SK-N-SH (cell line): ENCODE data around the gene ERAP2. TPM values are rescaled to one million over a fixed set of nuclear protein-coding genes. Genes with fewer than 3 reads are reported as not detected.

ENCODE experiments used
- CTCF ChIA-PET: fragments of 300-600, 350-600 bp; formaldehyde crosslinking; extraction: SDS; loops from one replicate; lab custom pipeline; 2021; lab: Yijun Ruan, JAX
- POLR2A ChIA-PET: fragments of 350-600 bp; sonication (Branson Sonifier 250); formaldehyde crosslinking; extraction: SDS; loops from one replicate; lab custom pipeline; 2020; ENCODE audit warnings: antibody characterized with exemption, inconsistent platforms; lab: Yijun Ruan, JAX
- DNase-seq: peaks from one replicate; pipeline ENCODE4 v3.0.0; 2012
- H2AFZ ChIP-seq: fragments of 200-600 bp; sonication (generic); 2 replicates; pipeline ENCODE4 v1.8.1; 2016; ENCODE audit warnings: antibody characterized with exemption, mild to moderate bottlenecking, low read depth
- H3F3A ChIP-seq: fragments of 200-600 bp; sonication (generic); replicated peaks from 2 replicates; pipeline ENCODE3; 2016; ENCODE audit warnings: antibody characterized with exemption, mild to moderate bottlenecking; ENCODE audit not compliant: insufficient read depth
- H3K27ac ChIP-seq, 2 experiments: fragments of 200-500 bp in 1 of 2; fragments of 200-600 bp in 1 of 2; sonication (Bioruptor generic) in 1 of 2; sonication (generic), shearing (Covaris generic) in 1 of 2; 2 replicates each; pipeline versions ENCODE4 v1.5.1 to v1.6.1; 2014 to 2016; ENCODE audit warnings: low read depth in 2 of 2, inconsistent platforms in 1 of 2, low read length in 1 of 2, mild to moderate bottlenecking in 1 of 2, mixed read lengths in 1 of 2
- H3K27me3 ChIP-seq: fragments of 200-600 bp; sonication (generic), shearing (Covaris generic); 2 replicates; pipeline ENCODE4 v1.6.1; 2016; ENCODE audit warnings: mixed run types; ENCODE audit not compliant: insufficient read depth
- H3K36me3 ChIP-seq, 2 experiments: fragments of 200-500 bp in 1 of 2; fragments of 200-600 bp in 1 of 2; sonication (Bioruptor generic) in 1 of 2; sonication (generic) in 1 of 2; replicated peaks in 1 of 2; 2 replicates each; pipeline versions ENCODE3 to v1.5.1; 2014 to 2016; ENCODE audit warnings: low read length in 1 of 2, mild to moderate bottlenecking in 1 of 2; ENCODE audit not compliant: insufficient read depth in 2 of 2, control insufficient read depth in 1 of 2
- H3K4me1 ChIP-seq, 2 experiments: fragments of 200-500 bp in 1 of 2; fragments of 200-600 bp in 1 of 2; sonication (Bioruptor generic) in 1 of 2; sonication (generic), shearing (Covaris generic) in 1 of 2; 2 replicates each; pipeline versions ENCODE4 v1.5.1 to v1.6.1; 2014 to 2016; ENCODE audit warnings: low read depth in 1 of 2, low read length in 1 of 2, mixed run types in 1 of 2; ENCODE audit not compliant: insufficient read depth in 2 of 2, control insufficient read depth in 1 of 2
- H3K4me2 ChIP-seq: fragments of 200-600 bp; sonication (generic), shearing (Covaris generic); 2 replicates; pipeline ENCODE4 v1.6.1; 2017; ENCODE audit warnings: mixed run types
- H3K4me3 ChIP-seq, 2 experiments: fragments of 200-500 bp in 1 of 2; fragments of 200-600 bp in 1 of 2; sonication (Bioruptor generic) in 1 of 2; sonication (generic), shearing (Covaris generic) in 1 of 2; 2 replicates each; pipeline versions ENCODE4 v1.5.1 to v1.8.1; 2014 to 2016; ENCODE audit warnings: low read depth in 2 of 2, inconsistent platforms in 1 of 2, low read length in 1 of 2, mild to moderate bottlenecking in 1 of 2, mixed read lengths in 1 of 2, moderate library complexity in 1 of 2
- H3K79me2 ChIP-seq: fragments of 200-600 bp; sonication (generic); 2 replicates; pipeline ENCODE4 v1.8.1; 2017; ENCODE audit warnings: mild to moderate bottlenecking; ENCODE audit not compliant: insufficient read depth
- H3K9ac ChIP-seq: fragments of 200-600 bp; sonication (generic); 2 replicates; pipeline ENCODE4 v1.6.1; 2017; ENCODE audit warnings: mixed run types
- H3K9me2 ChIP-seq: fragments of 200-600 bp; sonication (generic); 2 replicates; pipeline ENCODE4 v1.6.1; 2017; ENCODE audit warnings: mixed run types
- H3K9me3 ChIP-seq: fragments of 200-600 bp; sonication (generic); 2 replicates; pipeline ENCODE4 v1.6.1; 2017; ENCODE audit warnings: mixed run types, mild to moderate bottlenecking, moderate library complexity
- H4K20me1 ChIP-seq: fragments of 200-600 bp; sonication (generic); 2 replicates; pipeline ENCODE4 v1.6.1; 2017; ENCODE audit warnings: mild to moderate bottlenecking, mixed run types; ENCODE audit not compliant: insufficient read depth
- CHD2 ChIP-seq: fragments of 150-350 bp; IDR thresholded peaks from 2 replicates; pipeline ENCODE4 v1.6.1; 2018; ENCODE audit warnings: low read length; ENCODE audit not compliant: partially characterized antibody
- EP300 ChIP-seq, 2 experiments: IDR thresholded peaks; 2 replicates each; pipeline versions ENCODE4 v1.4.0 to v1.6.1; 2012; ENCODE audit warnings: borderline replicate concordance in 1 of 2, low read depth in 1 of 2, low read length in 1 of 2
- FOSL2 ChIP-seq: IDR thresholded peaks from 2 replicates; pipeline ENCODE4 v1.4.0; 2012; ENCODE audit warnings: low read depth, mild to moderate bottlenecking, moderate library complexity, borderline replicate concordance
- FOXM1 ChIP-seq: IDR thresholded peaks from 2 replicates; pipeline ENCODE4 v1.4.0; 2012; ENCODE audit warnings: low read depth, mild to moderate bottlenecking
- JUND ChIP-seq: IDR thresholded peaks from 2 replicates; pipeline ENCODE4 v1.4.0; 2012
- MEF2A ChIP-seq: IDR thresholded peaks from 2 replicates; pipeline ENCODE4 v1.4.0; 2012; ENCODE audit warnings: low read depth, borderline replicate concordance
- MXI1 ChIP-seq: IDR thresholded peaks from 2 replicates; pipeline ENCODE4 v1.6.1; 2012; ENCODE audit warnings: mild to moderate bottlenecking, low read depth, low read length, improper control_type of control experiment
- NFIC ChIP-seq: IDR thresholded peaks from 2 replicates; pipeline ENCODE4 v1.4.0; 2012; ENCODE audit warnings: borderline replicate concordance
- NRF1 ChIP-seq: IDR thresholded peaks from 2 replicates; pipeline ENCODE4 v1.6.1; 2012; ENCODE audit warnings: low read depth, mild to moderate bottlenecking, low read length
- SIN3A ChIP-seq: IDR thresholded peaks from 2 replicates; pipeline ENCODE4 v1.6.1; 2012; ENCODE audit warnings: low read depth, mild to moderate bottlenecking, low read length, moderate library complexity, borderline replicate concordance
- SMC3 ChIP-seq: IDR thresholded peaks from 2 replicates; pipeline ENCODE4 v1.6.1; 2012; ENCODE audit warnings: low read depth, low read length, improper control_type of control experiment
- TCF12 ChIP-seq: IDR thresholded peaks from 2 replicates; pipeline ENCODE4 v1.4.0; 2012
- YY1 ChIP-seq: IDR thresholded peaks from 2 replicates; pipeline ENCODE4 v1.4.0; 2012; ENCODE audit warnings: low read depth, mild to moderate bottlenecking
- WGBS: methylation state at CpG from one replicate; pipeline ENCODE4 v1.1.6; 2017; ENCODE audit warnings: low lambda C conversion rate; 5-methylcytosine and 5-hydroxymethylcytosine counted together
- polyA plus RNA-seq, 3 experiments: library from polyadenylated mRNA; depleted of rRNA; stranded (reverse); fragments of >200 nt; gene quantifications; 2 replicates each; pipeline ENCODE4 v1.2.3, GENCODE V29; 2012
- TF ChIP-seq, protein P1 (sequence below): IDR thresholded peaks from 2 replicates; pipeline ENCODE4 v1.4.0; 2012; ENCODE audit warnings: low read depth, borderline replicate concordance
- TF ChIP-seq, protein P2 (sequence below): fragments of 200-600 bp; sonication (generic); IDR thresholded peaks from 2 replicates; pipeline ENCODE4 v1.6.1; 2017; ENCODE audit warnings: antibody characterized with exemption, mild to moderate bottlenecking, moderate library complexity
- TF ChIP-seq, protein P3 (sequence below): IDR thresholded peaks from 2 replicates; pipeline ENCODE4 v1.4.0; 2012; ENCODE audit warnings: low read depth

ERAP2 gene
- polyA plus RNA-seq, 1 of the 3 experiments (the other 2 are of a cell fraction), result 13.2 TPM

DNA sequence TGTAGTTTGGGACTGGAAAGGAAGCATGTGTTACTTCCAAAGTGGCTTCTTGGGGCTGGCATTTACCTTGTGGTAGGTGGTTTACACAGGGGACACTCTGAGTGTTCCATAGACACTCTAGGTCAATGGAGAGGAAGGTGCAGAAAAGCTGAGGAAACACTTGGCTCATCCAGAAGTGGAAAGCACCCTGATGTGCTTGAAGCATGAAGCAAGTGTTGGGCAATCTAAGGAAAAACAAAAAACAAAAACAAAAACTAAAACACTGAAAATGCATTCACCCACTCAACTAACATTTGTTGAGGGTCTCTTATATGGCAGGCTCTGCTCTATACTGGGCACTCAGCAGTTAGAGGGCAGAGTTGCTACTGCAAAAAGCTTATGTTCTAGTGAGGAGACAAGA is 2.9 kb upstream of the ERAP2 start:
- no peaks in the 10 kb centered on the region for H3F3A ChIP-seq
- H2AFZ ChIP-seq, result no peak overlapping the region
- no peaks in the 10 kb centered on the region for H4K20me1 ChIP-seq
- no peak overlapping the region for H3K4me3 ChIP-seq
- H3K27me3 ChIP-seq, result no peaks in the 10 kb centered on the region
- H3K4me1 ChIP-seq, result no peaks in the 10 kb centered on the region; a peak in 2 of 4 replicates
- no peaks in the 10 kb centered on the region for H3K36me3 ChIP-seq
- no peaks in the 10 kb centered on the region for H3K9me3 ChIP-seq
- no peak overlapping the region for H3K27ac ChIP-seq
- TF ChIP-seq FOSL2, result no peak
- TF ChIP-seq TCF12, result no peak
- TF ChIP-seq NRF1, result no peak
- TF ChIP-seq JUND, result no peak
- TF ChIP-seq YY1, result no peak
- no peak for TF ChIP-seq FOXM1
- no peak for TF ChIP-seq SMC3
- TF ChIP-seq, protein P1, sequence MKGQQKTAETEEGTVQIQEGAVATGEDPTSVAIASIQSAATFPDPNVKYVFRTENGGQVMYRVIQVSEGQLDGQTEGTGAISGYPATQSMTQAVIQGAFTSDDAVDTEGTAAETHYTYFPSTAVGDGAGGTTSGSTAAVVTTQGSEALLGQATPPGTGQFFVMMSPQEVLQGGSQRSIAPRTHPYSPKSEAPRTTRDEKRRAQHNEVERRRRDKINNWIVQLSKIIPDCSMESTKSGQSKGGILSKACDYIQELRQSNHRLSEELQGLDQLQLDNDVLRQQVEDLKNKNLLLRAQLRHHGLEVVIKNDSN, result no peak
- TF ChIP-seq, protein P2, sequence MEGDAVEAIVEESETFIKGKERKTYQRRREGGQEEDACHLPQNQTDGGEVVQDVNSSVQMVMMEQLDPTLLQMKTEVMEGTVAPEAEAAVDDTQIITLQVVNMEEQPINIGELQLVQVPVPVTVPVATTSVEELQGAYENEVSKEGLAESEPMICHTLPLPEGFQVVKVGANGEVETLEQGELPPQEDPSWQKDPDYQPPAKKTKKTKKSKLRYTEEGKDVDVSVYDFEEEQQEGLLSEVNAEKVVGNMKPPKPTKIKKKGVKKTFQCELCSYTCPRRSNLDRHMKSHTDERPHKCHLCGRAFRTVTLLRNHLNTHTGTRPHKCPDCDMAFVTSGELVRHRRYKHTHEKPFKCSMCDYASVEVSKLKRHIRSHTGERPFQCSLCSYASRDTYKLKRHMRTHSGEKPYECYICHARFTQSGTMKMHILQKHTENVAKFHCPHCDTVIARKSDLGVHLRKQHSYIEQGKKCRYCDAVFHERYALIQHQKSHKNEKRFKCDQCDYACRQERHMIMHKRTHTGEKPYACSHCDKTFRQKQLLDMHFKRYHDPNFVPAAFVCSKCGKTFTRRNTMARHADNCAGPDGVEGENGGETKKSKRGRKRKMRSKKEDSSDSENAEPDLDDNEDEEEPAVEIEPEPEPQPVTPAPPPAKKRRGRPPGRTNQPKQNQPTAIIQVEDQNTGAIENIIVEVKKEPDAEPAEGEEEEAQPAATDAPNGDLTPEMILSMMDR, result no peak
- TF ChIP-seq NFIC, result no peak
- TF ChIP-seq, protein P3, sequence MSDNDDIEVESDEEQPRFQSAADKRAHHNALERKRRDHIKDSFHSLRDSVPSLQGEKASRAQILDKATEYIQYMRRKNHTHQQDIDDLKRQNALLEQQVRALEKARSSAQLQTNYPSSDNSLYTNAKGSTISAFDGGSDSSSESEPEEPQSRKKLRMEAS, result no peak
- TF ChIP-seq CHD2, result no peak
- TF ChIP-seq EP300 (IDR thresholded peaks at IDR 0.05; ENCODE audit: borderline replicate concordance in 1 of 2, low read depth in 1 of 2, low read length in 1 of 2), result no peak
- no peak for TF ChIP-seq MXI1
- no peak for TF ChIP-seq MEF2A
- TF ChIP-seq SIN3A, result no peak
- no peaks in the 10 kb centered on the region for H3K9me2 ChIP-seq
- ChIA-PET CTCF (interaction anchor here (1.0 to 4.1 kb wide), 5 partner anchors 11 to 290 kb away, joined by 3 to 18 read pairs (median 4); partner anchors contain the start of gene LIX1), POLR2A (no interaction called here)
- no peaks in the 10 kb centered on the region for H3K79me2 ChIP-seq
- H3K4me2 ChIP-seq, result no peak overlapping the region
- no peak for DNase-seq
- H3K9ac ChIP-seq, result no peak overlapping the region

DNA sequence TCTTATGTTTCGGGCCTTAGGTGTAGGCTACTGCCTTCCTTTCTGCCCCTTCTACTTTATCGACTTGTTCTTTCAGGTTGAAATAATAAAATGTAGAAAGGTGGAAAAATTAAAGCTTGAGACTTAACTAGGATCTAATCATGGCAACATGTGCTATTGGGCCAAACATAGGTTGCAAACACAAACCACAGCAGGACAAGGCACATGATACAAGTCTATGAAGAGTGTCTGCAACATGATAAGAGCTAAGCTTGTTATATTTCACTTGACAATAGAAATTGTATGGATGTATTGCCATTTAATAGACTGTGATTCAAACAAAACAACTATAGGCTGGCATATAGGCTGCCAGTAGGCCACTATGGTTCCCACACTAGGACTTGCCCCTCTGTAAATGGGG is 1.7 kb upstream of the ERAP2 start:
- no peak for DNase-seq
- H3K27ac ChIP-seq, result no peak overlapping the region
- H3F3A ChIP-seq, result peaks cover 6% of the 10 kb centered on the region
- POLR2A ChIA-PET, result interaction anchor here (0.6 kb wide), 1 partner anchor 81 kb away, joined by 3 read pairs; no protein-coding TSS in a partner anchor
- no peaks in the 10 kb centered on the region for H4K20me1 ChIP-seq
- no peak overlapping the region for H3K9ac ChIP-seq
- H3K36me3 ChIP-seq, result no peaks in the 10 kb centered on the region
- 94% methylated on average over 2 of the region's 2 CpGs for WGBS
- CTCF ChIA-PET, result interaction anchor here (1.0 to 4.1 kb wide), 7 partner anchors 9 to 289 kb away, joined by 3 to 18 read pairs (median 4); partner anchors contain the start of gene LIX1
- no peak overlapping the region for H3K4me3 ChIP-seq
- H2AFZ ChIP-seq, result no peak overlapping the region
- H3K4me1 ChIP-seq, result no peaks in the 10 kb centered on the region; a peak in 2 of 4 replicates
- no peaks in the 10 kb centered on the region for H3K9me3 ChIP-seq
- no peaks in the 10 kb centered on the region for H3K9me2 ChIP-seq
- no peak overlapping the region for H3K4me2 ChIP-seq
- H3K27me3 ChIP-seq, result no peaks in the 10 kb centered on the region
- TF ChIP-seq TCF12 (no peak), FOXM1 (no peak), FOSL2 (no peak), SMC3 (no peak)
- no peaks in the 10 kb centered on the region for H3K79me2 ChIP-seq
